Fibroblast of pulmonary artery (primary cell): ENCODE results near the gene DERL2.

Experiments
- DNase-seq: peaks from one replicate; pipeline ENCODE4 v3.0.0-alpha.2; 2010; ENCODE audit warnings: low read depth
- H3K4me3 ChIP-seq: replicated peaks from 2 replicates; pipeline ENCODE4 v1.5.1; 2011; ENCODE audit warnings: low read depth, mild to moderate bottlenecking, control low read depth, low read length, moderate library complexity
- CTCF ChIP-seq: IDR thresholded peaks from 2 replicates; pipeline ENCODE4 v1.5.1; 2011; ENCODE audit warnings: mild to moderate bottlenecking, control low read depth, low read length, inconsistent platforms; ENCODE audit errors: missing control alignments

Gene DERL2

GRCh38 chr17:5527601-5528250 is 41.7 kb upstream of the DERL2 start:
- no peak overlapping the region for H3K4me3 ChIP-seq
- no peak for TF ChIP-seq CTCF
- no peak for DNase-seq

DNA sequence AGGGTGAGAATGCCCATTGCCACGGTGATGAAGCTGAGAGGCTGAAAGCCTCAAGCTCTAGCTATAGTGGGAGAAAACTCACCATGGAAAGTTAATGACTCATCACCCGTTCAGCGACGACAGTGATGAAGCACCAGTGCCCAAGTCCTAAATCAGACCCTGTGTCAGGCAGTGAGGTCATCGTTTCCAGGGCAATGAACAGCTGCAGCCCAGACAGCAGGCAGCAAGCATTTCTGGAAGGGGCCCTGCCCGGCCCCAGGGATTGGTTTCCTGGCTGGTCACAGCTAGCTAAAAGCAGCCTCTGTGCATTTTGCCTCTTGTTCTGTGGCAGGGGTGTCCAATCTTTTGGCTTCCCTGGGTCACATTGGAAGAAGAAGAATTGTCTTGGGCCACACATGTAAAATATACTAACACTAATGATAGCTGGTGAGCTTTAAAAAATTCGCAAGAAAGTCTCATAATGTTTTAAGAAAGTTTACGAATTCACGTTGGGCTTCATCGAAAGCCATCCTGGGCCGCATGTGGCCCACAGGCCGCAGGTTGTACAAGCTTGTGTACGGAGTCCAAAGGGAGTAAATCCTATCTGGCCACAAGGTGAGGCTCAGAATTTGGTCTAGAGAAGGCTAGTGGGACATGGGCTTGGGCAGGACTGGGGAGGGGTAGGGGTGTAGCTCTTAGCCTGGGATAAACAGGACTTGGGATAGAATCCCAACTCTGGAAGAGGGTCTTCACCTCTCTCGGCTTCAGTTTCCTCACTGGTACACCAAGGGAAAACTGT is 41.0 kb upstream of the DERL2 start:
- DNase-seq: peak; percentile 96
- H3K4me3 ChIP-seq: no peak overlapping the region
- no peak for TF ChIP-seq CTCF

DNA sequence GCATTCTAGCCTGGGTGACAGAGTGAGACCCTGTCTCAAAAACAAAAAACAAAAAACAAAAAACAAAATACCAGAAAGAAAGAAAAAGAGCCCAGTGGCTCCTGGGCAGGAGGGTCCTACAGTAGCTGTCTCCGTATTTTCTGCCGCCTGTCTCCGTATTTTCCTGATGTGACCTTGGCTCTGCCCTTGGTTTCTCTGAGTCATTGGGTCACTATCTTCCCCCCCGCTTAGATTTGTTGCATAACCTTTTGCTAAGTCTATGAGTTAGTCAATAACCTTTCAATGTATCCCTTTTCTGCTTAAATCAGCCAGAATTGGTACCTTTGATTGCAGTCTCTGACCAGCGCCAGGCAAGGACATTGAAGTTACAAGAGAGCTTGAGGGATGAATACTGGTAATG is 37.3 kb upstream of the DERL2 start:
- no peak overlapping the region for H3K4me3 ChIP-seq
- no peak for TF ChIP-seq CTCF

GRCh38 chr17:5522476-5522875 is 36.5 kb upstream of the DERL2 start:
- no peak for DNase-seq
- no peak for TF ChIP-seq CTCF
- no peak overlapping the region for H3K4me3 ChIP-seq

More for the DNA sequence above, 37.3 kb upstream of the DERL2 start:
- DNase-seq: no peak

DNA sequence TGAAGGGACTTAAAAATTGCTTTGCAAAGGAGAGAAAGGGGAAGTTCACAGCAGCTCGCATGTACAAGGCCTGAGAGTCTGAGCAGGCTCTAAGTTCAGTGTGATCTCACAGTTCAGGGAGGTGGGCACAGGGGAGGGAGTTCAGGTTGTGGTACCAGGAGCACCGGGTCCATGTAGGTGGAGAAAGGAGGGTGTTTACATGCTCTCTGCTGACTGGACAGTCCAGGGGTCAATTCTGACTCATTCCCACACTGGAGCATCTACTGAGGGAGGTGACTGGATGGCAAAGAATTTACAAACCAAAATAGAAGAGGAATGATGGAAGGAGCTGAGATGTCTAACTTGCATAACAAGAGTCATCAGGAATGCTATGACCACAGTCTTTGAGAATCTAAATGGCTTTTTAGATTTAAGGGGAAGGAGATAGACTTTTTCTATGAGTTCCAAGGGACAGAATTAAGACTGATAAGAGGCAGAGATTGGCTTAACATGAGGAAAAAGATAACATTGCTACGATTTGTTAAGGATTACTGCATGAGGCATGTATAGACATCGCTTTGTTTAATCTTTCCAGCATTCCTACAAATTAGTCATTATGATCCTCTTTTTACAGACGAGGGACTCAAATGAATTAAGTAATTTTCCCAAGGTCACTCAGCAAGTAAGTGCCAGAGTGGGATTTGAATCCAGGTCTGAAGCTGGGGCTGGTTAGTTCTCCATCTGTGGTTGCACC is 30.2 kb upstream of the DERL2 start:
- DNase-seq: peak; percentile 92
- H3K4me3 ChIP-seq: no peak overlapping the region
- no peak for TF ChIP-seq CTCF

GRCh38 chr17:5514976-5515375 is 29.0 kb upstream of the DERL2 start:
- TF ChIP-seq CTCF: no peak
- DNase-seq: no peak
- no peak overlapping the region for H3K4me3 ChIP-seq
